DMS153 treated with DMSO at 0.1 percent for 48 hours (cell line): ENCODE measurements around the gene INO80D.

ENCODE experiments used
- DNase-seq: peaks from one replicate; lab custom pipeline; 2025; ENCODE audit not compliant: unreplicated experiment; lab: John Stamatoyannopoulos, UW

The INO80D gene

GRCh38 chr2:205947621-205948495 is 138.1 kb downstream of the INO80D start:
- peak; percentile 42 for DNase-seq

- no peak for DNase-seq
These were observed 139.7 kb downstream of the INO80D start for GRCh38 chr2:205946226-205946625.
